ENCODE results near the gene HSD17B12.

HSD17B12 gene

DNA sequence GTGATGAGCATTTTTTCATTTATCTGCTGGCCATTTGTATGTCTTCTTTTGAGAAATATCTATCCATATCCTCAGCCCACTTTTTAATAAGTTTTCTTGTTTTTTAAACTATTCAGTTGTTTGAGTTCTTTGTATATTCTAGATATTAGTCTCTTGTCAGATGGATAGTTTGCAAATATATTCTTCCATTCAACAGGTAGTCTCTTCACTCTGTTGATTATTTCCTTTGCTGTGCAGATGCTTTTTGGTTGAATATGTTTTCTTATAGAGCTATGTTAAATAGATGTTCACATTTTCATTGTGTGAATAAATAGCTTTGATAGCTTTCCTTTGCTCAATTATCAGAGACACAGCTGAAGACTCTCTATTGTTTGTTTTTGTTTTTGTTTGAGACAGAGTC lies 131.9 kb downstream of the HSD17B12 start:
- no peak for DNase-seq

DNA sequence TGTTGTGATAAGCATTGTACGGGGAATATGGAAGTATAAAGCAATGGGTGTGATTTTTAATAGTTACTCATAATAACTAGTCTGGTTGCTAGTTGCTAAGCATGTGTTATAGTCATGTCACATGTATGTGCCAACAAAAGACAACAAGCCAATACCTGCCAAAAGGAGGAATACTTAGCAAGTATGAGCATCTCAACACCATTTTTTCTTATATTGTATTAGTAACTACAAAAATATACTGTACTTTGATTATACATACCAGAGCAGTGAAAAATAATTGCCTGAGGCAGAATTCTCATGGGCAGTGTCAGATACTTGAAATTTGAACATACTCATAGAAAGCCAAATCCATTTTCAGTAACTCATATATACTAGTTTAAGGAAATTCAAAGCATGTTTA lies 137.7 kb downstream of the HSD17B12 start:
- DNase-seq: no peak

DNA sequence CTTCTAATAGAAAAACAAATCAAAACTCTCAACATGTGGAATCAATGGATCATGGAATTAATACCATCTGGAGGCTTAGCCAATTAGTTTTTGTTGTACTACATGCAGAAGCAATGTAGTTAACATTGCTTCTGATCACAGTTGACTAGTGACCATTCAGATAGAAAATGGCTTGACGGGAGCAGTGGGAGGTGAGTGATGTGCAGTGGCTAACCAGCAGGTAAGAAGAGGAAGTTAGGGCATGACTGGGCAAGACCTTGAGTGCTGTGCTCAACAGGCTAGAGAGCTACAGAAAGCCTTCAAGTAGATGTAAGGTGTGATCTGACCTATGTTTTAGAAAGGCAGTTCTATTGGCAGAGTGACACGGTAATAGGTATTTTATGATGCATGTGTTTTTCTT lies 139.4 kb downstream of the HSD17B12 start:
- no peak for DNase-seq

DNA sequence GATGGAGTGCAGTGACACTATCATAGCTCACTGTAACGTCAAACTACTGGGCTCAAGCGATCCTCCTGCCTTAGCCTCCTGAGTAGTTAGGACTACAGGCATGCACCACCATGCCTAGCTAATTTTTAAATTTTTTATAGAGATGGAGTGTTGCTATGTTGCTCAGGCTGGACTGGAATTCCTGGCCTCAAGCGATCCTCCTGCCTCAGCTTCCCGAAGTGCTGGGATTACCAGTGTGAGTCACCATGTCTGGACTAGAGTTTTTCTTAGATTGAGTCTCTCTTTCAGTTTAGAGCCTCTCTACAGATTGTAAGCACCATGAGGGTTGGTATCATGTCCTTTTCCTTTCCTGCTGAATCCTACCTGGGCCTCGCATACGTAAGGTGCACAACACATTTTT lies 142.8 kb downstream of the HSD17B12 start:
- no peak for DNase-seq

DNA sequence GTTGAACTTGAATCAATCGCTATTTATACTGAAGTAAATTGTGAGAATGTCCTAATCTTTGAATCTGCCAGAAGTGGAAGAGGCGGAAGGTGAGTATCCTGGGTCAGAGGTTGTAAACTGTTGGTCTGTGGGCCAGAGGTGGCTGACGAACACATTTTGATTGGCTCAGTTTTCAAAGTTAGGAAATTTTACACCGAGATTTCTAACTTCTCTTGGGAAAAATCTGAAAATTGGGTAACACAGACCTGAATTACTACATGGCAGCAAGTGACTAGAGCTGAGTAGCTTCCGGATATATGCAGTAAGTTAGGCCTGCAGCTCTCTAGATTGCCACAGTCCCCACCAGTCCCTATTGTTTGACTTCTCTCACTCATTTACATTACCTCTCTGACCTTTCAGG lies 143.3 kb downstream of the HSD17B12 start:
- DNase-seq: no peak

DNA sequence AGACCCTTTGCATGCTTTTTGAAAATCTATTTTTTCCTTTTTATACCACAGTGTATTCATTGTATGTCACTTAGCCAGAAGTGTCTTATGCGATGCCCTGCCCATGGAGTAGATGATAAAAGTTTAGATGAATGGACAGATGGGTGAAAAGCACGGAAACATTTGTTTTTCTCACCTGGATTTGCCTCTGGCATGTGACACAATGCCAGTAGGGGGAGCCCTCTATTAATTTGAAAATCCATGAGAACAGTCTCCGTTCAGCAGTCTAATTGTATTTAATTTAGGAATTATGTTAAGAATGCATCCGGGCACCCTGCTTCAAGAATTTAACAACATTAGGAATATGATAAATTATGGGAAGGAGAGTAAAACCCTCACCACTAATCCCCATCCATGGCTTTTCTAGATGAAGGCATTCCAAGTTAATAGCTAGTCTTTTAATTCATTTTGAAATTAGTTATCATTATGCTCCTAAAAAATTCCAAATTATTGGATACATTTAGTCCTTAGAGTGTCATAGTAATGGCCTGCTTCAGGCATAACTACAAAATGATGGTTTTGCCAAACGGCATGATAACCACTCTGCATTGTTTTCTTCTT lies 144.8 kb downstream of the HSD17B12 start:
- no peak for DNase-seq

DNA sequence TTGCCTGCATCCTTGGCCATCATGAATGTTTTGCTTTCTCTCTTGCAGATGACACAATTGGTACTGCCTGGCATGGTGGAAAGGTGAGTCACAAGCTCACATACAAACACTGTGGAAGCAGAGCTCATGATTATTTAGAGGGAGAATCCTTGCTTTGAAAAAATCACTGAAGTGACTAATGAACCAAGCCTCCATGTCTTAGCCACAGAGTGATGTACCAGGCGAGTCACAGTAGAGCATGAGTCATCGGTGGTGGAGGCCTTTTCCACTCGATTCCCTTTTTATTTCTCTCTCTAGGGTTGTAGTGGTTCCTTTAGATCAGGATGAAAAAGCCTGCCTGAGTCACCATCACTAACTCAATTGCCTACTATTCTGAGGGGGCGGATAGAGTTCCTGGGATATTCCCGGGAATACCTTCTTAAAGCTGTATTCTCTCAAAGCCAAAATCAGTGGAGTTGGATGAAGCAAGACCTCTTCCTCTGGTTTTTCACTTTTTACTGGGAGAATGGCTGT lies 150.4 kb downstream of the HSD17B12 start:
- DNase-seq: no peak

DNA sequence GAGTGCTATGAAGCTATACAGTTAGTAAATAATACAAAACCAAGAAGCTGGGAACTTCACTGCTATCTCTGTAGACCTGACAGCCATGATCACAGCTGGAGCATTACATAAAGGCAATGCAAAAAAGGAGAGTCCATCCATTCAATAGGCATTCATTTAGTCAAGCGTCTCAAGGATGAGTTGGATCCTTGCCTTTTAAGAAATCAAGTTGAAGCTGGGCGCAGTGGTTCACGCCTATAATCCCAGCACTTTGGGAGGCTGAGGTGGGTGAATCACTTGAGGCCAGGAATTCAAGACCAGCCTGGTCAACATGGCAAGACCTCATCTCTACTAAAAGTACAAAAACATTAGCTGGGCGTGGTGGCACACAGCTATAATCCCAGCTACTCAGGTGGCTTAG lies 152.0 kb downstream of the HSD17B12 start:
- DNase-seq: no peak

DNA sequence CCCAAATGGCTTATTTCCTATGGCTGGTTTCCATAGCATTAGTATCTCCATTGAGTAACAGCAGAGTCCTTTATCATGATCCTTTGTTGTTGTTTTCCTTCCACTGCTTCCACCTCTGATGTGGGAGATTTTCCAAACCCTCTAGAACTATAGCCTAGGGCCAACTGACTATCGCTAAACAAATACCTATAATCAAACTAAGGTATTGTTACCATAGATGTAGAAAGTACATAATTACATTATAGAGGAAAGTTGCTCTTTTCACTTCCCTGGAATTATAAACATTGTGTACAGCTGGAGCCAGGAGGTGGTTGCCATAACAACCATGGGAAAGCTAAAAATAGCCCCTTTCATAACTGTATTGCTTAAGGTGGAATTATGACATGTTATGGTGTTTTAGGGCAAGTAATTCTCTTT lies 153.1 kb downstream of the HSD17B12 start:
- no peak for DNase-seq

DNA sequence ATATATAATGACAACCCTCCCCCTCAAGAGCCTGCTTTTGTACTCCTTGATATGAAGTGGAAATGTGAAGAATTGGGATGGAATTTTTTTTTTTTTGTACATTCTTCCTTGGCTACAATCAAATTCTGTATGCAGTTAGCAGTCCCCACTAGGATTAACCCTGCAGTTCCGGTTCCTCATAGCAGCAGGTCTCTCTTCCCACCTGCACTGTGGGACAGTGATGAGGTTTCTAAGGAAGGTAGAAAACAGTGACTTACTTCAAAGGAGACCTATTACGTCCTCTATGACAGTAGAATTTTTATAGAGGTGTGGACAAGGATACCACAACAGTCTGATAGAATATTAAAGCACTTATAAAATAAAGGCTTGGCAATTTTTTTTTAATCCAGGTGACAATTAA lies 153.7 kb downstream of the HSD17B12 start:
- DNase-seq: no peak

DNA sequence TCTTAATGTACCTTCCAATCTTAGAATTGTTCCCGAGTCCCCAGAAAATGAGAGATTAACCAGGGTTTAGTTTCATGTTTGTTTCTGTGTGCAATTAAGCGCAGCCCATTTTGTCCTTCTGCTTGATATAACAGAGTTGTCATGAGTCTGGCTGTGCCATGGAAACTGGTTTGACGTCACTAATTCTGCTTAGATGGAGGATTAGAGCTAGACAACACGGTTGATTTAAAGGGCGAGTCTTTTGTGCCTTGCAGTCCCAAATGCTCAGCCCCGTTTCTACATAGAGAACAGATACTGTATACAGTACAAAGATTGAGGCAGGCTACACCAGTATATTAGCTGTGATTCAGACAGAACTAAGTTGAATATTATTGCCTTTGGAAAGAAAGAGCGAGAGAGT lies 154.6 kb downstream of the HSD17B12 start:
- no peak for DNase-seq

DNA sequence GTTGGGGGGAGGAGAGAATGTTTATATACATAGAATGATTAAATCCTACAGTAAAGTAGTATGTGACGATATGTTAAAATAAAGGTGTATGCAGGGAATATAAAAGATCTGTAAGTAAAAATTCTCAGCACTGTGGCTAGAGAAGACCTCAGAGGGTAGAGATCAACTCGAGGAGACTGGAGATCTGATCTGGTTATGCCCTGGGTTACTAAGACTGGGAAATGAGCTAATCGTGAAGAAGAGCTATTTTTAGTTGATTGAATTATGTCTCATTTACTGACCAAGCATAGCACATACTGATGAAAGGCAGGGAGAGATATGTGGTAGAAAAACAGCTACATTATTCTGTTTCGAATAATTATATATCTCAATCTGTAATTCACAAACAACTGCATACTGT lies 157.3 kb downstream of the HSD17B12 start:
- no peak for DNase-seq

DNA sequence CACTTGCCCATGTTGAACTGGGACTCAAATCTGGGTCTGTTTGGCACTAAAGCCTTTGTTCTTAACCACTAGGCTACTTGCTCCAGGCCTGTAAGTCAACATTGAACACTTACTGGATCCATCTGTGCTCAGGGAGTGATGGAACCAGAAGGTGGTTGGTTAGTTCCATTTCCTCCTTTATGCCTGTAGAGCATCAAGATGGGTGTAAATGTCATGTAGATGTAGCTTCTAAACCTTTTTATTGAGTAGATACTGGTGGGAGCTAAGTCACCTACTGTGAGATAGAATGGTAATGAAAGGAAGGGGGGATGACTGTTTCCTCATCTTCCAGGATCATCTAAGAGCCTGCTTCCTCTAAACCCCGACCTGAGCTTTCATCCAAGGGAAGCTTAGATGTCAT lies 161.5 kb downstream of the HSD17B12 start:
- DNase-seq: no peak

DNA sequence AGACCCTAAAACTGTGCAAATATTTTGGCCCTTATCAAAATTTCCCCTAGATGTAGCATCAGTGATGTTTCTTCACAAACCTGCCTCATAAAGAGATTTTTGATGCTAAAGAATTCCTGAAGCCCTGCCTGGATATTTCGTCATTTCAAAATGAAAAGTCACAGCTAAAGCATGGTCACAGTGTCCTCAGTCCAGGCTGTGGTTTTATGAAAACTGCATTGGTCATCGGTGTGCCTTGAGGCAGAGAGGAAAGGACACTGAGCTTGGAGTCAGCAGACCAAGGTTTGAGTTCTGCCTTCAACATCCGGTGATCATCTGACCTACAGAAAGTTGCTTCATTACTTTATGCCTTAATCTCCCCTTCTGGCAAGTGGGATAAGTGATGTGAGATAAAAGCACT lies 165.3 kb downstream of the HSD17B12 start:
- no peak for DNase-seq

DNA sequence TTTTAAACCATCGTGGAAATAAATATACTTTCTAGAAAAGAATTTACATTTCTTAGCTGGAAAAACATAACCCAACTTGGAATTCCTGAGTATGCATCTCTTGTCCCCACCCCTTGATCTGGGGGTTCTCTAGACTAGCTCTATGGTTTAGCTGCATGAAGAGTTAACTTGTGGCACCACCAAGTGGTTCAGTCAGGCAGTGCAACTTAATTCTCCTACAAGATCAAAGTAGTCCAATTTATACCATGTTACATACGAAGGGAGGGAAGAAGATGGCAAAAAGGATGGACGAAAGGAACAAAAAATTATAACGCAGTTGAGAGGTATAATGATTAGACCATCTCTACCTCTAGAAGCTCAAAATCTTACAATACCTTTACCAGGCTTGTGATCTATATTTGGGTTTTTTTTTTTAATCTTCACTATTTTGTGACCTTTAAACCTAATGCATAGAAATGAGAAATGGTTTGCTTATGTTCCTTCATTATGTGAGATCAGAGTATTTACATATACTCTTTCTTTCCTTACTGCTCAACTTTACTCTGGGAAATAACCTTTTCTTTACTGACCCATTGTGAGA lies 171.6 kb downstream of the HSD17B12 start:
- DNase-seq: peak; percentile 48

DNA sequence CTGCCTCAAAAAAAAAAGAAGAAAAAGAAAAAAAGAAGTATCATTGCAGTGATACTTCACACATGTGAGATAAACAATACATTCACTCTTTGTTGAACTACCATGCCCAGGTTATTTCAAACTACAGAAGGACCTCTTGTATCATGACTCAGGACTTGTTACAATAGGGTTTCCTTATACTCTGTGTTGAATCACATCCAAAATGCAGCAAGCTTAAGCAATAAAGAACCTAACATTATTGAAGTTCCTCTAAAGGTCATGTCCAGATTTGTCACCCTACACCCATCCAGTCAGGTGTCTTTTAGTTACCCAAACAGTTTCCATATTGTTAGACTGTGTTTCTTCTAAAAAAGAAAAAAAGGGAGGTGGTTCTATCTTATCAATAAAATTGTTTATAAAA lies 173.2 kb downstream of the HSD17B12 start:
- DNase-seq: no peak

DNA sequence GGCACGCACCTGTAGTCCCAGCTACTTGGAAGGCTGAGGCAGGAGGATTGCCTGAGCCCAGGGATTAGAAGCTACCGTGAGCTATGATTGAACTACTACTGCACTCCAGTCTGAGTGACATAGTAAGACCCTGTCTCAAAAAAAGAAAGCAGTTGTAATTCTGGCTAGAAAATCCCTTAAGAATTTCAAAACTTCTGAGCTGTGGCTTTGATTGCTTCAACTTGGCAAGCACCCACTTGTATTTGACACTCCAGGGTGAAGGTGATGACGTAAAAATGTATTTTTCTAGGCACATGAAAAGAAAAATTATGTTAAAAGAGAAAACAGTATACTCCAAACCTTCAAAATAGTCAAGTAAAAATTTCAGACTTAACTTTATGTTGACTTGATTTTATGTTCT lies 176.5 kb downstream of the HSD17B12 start:
- DNase-seq: no peak

DNA sequence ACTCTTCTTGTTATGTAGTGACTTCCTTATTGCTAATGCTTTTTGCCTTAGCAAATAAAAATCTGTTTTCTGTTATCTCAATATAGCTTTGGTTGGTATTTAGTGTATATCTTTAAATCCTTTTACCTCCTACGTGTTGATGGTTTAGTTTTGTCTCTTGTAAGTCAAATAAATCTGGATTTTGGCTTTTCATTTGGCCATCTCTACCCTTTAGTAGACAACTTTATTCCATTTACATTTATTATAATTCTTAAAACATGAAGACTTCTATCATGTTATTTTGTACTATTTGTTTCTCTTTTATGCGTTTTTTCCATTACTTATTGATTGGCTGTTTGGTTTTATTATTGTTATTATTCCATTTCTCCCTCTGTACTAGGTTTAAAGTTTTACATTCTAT lies 180.6 kb downstream of the HSD17B12 start:
- no peak for DNase-seq

DNA sequence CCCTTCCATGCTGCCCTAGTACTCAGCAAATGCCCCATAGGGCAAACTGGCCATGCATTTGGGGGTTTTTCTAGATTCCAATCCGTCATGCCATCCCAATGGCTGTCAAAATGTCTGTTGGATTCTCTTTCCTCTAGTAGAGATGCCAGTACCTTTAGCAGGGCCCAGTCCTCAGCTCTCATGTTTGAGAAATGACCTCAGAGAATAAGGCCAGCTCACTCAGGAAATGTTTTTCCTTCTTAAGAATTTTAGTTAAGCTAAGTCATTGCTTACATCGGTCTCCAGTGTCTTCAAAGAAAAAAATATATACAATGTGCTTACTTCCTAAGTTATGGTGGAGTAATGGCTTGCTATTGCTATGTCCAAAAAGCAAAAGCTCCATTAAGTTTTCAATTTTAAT lies 186.0 kb downstream of the HSD17B12 start:
- no peak for DNase-seq

DNA sequence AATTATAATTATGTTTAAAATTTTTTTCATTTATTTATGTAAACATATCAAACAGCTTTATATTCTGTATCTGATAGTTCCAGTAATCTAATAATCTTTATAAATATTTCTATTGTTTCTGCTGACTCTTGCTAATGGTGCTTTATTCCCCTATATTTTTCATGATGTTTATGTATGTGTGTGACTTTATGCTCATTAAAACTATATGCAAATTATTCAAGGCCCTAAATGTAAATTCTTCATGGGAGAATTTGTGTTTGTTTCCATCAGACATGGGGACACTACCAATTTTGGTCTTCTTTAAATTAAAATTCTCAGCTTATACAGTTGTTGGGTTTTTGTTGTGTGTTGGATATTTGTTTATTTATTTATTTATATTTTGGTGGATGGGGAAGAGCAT lies 186.4 kb downstream of the HSD17B12 start:
- no peak for DNase-seq

DNA sequence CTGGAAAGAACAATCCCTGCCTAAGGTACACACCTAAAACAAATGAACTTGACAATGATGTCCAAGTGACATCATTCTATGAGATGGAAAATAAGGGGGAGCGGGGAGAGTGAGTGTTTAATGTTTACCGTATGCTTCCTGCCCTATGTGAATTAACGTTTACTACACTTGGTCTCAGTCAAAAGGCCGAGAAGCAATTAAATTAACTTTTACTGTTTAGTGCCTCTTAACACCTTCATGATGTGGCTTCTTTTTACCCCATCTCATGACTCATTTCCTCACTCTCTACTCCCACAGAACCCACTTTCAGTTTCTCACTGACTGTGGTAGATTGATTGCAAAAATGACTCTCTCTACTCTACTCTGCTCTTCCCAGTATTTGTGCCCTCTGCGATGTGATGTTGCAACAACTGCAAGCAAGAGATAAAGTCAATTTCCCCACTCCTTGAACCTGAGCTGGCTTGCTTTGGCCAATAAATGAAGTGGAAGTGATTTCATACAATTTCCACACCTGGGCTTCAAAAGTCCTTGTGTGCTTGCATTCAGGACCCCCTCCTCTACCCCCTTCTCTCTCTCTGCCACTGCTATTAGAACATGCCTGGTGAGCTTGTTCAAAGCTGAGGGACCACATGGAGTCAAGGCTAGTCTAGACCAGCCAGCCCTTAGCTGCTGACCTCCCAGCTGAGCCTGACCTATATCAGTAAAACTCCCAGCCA lies 188.5 kb downstream of the HSD17B12 start:
- DNase-seq: no peak

DNA sequence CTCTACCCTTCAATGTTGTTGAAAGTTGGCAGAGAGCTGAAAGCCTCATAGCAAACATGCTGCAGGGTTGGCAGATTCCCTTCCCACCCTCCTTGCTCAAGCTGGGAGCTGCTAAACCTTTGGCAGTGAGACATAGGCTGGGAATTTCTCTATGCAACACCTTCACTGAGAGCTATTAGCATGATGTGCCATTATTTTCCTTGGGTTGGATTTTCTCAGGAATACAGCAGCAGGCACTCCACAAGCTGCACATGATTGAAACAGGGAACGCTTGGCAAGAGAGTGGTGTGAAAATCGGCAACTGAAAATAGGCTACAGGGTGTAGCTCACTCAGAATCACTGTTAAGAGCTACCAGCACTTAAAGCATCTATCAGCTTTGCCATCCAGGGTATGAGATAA lies 190.5 kb downstream of the HSD17B12 start:
- DNase-seq: no peak

DNA sequence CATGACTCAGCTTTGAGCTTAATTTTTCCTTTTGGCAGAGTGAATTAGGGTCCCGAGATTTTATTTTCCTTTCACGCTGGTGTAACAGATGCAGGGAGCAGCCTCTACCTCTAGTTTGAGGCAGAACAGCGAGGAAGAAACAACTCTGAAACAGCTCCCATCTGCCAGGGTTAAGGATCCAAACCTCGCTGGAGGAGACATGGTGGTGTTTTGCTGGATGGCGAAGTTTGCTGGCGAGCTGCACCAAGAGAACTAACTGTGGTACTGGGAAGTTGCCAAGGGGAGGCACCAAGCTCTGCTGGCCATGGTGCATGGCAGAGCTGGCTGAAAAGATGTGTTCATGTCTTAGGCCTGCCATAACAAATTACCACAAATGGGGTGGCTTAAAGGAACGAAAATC lies 192.5 kb downstream of the HSD17B12 start:
- DNase-seq: no peak

DNA sequence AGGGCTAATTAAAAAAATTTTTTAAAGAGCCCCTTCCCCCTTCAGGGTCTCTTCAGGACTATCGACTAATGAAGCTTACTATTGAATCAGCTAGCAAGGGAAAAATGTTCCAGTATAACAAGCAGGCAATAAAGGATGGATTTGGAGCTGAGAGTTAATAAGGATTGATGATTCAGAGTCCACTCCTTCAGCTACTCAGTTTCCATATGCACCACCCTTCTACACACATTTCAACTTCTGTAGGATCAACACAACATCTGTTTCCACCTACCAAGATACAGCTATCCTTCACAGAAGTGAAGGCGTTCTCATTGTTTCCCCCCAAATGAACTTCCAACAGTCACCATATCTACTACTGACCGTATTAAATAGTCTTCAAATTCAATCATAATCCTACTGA lies 193.5 kb downstream of the HSD17B12 start:
- DNase-seq: no peak

DNA sequence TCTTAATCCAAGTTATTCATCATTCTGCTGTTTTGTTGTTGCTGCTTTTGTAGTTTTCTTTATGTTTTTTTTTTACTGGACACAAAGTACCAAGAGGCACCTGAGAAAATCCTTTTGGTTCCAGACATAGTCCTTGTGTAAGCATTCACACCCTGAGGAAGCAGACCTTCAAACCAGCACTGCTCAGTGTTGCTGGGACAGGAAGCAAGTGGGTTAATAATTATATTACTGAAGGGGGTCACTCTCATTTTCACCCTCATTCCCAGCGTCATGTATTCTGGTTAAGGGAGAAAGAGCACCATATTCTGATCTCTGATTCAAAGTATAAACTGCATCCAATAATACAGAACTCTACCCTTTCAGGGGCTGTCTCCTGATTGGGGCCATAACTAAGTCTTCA lies 194.2 kb downstream of the HSD17B12 start:
- no peak for DNase-seq

Data from SHP77 treated with DMSO at 0.1 percent for 48 hours (cell line).